Measurements from ENCODE around the gene ZBTB43.
"Not testable (repeated sequence)": the region's sequence is repeated elsewhere in the genome, so short reads cannot be mapped to it uniquely, and the experiment has no call there.

ZBTB43 gene

DNA sequence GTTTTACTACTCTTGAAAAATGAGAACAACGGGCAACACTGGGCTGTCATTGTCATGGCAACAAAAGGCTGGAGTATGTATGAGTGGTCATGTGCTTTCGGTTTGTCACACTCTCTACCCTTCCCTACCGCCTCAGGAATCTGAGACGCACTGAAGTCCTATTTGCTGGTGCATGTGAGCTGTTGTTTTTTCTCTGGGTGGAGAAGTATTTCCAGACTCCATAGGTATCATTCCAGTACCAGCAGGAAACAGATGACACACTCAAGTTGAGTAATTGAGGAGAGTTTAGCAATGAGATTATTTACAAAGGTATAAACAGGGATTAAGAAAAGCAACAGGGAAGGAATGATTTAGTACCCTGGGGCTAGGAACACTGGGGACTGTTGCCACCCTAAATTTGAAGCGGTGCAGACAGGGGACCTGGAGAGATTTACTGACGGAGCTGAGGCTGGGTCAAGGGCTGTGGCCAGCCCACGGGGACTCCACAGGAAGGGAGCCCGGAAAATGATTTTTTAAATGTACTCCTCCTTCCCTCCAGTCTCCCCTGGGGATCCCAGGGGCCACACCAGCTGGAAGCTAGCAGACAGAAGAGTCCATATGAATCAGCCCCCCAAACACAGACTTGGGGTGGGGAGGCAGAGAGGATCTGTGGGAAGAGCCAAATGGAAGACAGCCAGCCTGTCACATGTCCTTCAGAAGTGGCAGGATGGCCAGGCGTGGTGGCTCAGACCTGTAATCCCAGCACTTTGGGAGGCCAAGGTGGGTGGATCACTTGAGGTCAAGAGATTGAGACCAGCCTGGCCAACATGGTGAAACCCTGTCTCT is 13.2 kb upstream of the ZBTB43 start:
- DNase-seq: no peak

- no peak for DNase-seq
Observed at GRCh38 chr9:126793686-126794417, 11.0 kb upstream of the ZBTB43 start.

GRCh38 chr9:126794441-126794840 is 10.4 kb upstream of the ZBTB43 start:
- DNase-seq: no peak

GRCh38 chr9:126796758-126797157 is 8.1 kb upstream of the ZBTB43 start:
- DNase-seq: no peak

- DNase-seq: no peak
Observed at GRCh38 chr9:126797903-126798302, 6.9 kb upstream of the ZBTB43 start.

DNA sequence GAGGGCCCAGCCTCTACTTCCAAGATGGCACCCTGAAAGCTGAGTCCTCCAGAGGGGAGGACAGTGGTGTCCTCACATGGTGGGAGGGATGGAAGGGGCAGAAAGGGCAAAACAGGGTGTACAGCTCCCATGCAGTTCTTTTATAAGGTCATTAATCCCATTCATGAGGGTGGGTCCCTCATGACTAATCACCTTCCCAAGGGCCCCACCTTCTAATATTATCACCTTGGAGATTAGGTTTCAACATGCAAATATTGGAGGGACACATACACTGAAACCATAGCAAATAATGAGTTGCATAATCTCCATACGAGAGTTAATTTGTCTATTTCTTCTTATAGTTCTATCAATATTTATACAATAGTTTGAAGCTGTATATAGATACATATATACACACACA is 5.8 kb upstream of the ZBTB43 start:
- DNase-seq: no peak

- DNase-seq: no peak
Observed at GRCh38 chr9:126802318-126803059, 2.4 kb upstream of the ZBTB43 start.

DNA sequence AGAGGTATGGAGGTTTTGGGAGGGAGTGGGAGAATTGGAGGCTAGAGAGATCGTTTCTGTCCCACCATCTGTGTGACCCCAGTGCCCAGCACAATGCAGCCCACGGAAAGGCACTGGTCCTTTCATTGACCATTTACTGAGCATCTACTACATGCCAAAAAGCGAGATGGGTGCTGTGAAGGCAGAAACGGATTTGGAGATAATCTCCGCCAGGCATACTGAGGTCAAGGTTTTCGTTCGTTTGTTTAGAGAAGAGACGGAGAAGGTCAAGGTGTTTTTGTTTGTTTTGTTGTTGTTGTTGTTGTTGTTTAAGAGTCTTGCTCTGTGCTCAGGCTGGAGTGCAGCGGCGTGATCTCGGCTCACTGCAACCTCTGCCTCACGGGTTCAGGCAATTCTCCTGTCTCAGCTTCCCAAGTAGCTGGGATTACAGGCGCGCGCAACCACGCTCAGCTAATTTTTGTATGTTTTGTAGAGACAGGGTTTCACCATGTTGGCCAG is 593 bp upstream of the ZBTB43 start:
- DNase-seq: no peak

GRCh38 chr9:126805554-126806262 is 868 bp downstream of the ZBTB43 start:
- no peak for DNase-seq

DNA sequence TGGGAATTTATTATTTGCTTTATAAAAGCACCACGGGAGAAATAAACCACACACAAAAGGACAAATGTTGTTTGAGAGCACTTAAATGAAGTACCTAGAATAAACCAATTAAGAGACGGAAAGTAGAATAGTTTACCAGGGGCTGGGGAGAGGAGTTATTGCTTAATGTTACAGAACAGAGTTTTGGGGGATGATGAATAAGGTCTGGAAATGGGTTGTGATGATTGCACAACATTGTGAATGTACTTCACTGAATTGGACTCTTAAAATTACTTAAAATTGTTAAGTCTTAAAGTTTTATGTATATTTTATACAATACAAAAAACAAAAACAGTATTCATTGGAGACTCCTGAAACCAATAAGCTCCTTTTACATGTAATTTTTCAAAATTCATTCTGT is 1.5 kb downstream of the ZBTB43 start:
- DNase-seq: no peak

DNA sequence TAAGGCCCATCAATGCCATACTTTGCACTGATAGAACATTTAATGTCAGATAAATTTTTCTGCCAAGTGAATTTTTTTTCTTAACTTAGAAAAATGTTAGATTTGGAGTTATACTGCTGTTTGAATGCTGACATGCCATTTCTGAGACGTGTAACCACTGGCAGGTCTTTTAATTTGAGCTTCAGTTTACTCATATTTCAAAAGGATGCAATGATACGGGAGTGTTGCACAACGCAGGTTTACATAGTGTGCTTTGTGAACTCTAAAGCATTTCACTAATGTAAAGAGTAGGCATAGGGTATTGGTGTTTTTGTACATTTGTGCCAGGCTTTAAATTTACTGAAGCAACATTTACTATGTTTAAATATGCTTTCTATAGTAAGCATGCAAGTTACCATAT is 4.2 kb downstream of the ZBTB43 start:
- no peak for DNase-seq

- DNase-seq: not testable (repeated sequence)
Observed at GRCh38 chr9:126810221-126810620, 5.4 kb downstream of the ZBTB43 start.

GRCh38 chr9:126813072-126813471 is 8.2 kb downstream of the ZBTB43 start:
- no peak for DNase-seq

- no peak for DNase-seq
Observed at GRCh38 chr9:126814091-126814490, 9.3 kb downstream of the ZBTB43 start.

- not testable (repeated sequence) for DNase-seq
Observed at GRCh38 chr9:126817615-126818014, 12.8 kb downstream of the ZBTB43 start.

DNA sequence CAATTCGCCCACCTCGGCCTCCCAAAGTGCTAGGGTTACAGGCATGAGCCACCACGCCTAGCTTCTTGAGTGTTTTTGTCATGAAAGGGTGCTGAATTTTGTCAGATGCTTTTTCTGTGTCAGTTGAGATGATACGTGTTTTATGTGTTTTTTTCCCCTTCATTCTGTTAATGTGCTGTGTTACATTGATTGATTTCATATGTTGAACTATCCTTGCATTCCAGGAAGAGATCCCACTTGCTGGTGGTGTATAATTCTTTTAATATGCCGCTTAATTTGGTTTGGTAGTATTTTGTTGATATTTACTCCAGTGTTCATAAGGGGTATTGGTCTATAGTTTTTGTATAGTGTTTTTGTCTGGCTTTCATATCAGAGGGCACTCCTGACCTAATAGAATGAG is 13.6 kb downstream of the ZBTB43 start:
- DNase-seq: no peak

- no peak for DNase-seq
Observed at GRCh38 chr9:126819482-126819881, 14.6 kb downstream of the ZBTB43 start.

DNA sequence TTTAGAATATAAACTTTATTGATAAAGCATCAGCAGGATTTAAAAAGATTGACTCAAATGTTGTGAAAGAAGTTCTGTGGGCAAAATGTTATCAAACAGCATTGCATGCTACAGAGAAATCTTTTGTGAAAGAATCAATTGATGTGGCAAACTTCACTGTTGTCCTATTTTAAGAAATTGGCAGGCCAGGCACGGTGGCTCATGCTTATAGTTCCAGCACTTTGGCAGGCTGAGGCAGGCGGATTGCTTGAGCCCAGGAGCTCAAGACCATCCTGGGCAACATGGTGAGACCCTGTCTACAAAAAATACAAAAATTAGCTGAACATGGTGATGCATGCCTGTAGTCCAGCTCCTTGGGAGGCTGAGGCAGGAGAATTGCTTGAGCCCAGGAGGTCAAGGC is 17.4 kb downstream of the ZBTB43 start:
- no peak for DNase-seq

DNA sequence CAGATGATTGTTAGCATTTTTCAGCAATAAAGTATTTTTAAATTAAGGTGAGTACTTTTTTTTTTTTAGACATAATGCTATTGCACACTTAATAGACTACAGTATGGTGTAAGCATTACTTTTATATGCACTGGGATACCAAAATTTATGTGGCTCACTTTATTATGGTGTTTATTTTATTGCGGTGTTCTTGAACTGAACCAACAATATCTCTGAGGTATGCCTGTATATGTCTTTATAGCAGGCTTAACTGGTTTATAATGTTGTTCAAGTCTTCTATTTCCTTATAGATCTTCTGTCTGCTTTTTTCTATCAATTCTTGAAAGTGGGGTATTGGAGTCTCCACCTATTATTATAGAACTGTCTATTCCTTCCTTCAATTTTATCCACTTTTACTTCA is 18.0 kb downstream of the ZBTB43 start:
- no peak for DNase-seq

DNA sequence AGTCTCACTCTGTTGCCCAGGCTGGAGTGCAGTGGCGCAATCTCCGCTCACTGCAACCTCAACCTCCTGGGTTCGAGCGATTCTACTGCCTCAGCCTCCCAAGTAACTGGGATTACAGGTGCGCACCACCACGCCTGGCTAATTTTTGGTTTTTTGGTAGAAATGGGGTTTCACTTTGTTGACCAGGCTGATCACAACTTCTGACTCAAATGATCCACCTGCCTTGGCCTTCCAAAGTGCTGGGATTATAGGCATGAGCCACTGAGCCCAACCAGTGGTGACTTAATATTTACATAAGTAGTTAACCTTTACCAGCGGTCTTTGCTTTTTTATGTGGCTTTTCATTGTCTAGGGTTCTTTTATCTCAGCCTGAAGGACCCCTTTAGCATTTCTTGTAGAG is 19.2 kb downstream of the ZBTB43 start:
- not testable (repeated sequence) for DNase-seq

GRCh38 chr9:126827227-126827626 is 22.4 kb downstream of the ZBTB43 start:
- DNase-seq: no peak

- DNase-seq: no peak
Observed at GRCh38 chr9:126829035-126829434, 24.2 kb downstream of the ZBTB43 start.

- no peak for DNase-seq
Observed at GRCh38 chr9:126830827-126831226, 26.0 kb downstream of the ZBTB43 start.
